HCT116 (cell line): ENCODE results near the gene SARNP. TPM values are rescaled to one million over a fixed set of nuclear protein-coding genes. Genes with fewer than 3 reads are reported as not detected.

Experiments
- ATAC-seq: fragments of 200-7000 bp; cut with Tn5 transposase; 2 replicates; pipeline ENCODE4 v1.9.1; 2020; ENCODE audit warnings: mild to moderate bottlenecking, moderate library complexity
- BruUV-seq: library from RNA; stranded (reverse); fragments of 400-500 nt; replicated peaks from 2 replicates; lab custom pipeline; 2021; lab: Mats Ljungman, UMichigan
- CTCF ChIA-PET: fragments of 300-600 bp; sonication (Branson Sonifier 250); formaldehyde crosslinking; loops from one replicate; lab custom pipeline; 2021; ENCODE audit warnings: antibody characterized with exemption; lab: Charles Lee
- POLR2A ChIA-PET: fragments of 300-600, 350-600 bp; sonication (Branson Sonifier 250); formaldehyde crosslinking; loops from one replicate; lab custom pipeline; 2021; ENCODE audit warnings: antibody characterized with exemption; lab: Charles Lee
- RAD21 ChIA-PET, 2 experiments: fragments of 300-600 bp; sonication (Branson Sonifier 250); formaldehyde crosslinking; loops; one replicate each; lab custom pipeline; 2023; ENCODE audit warnings: low total read pairs in 2 of 2; ENCODE audit not compliant: uncharacterized antibody in 2 of 2, unreplicated experiment in 2 of 2, low non-redundant PET in 1 of 2; lab: Charles Lee
- DNase-seq: peaks from one replicate; pipeline ENCODE4 v3.0.0-alpha.2; 2010; ENCODE audit warnings: low read depth, low spot score
- H2AFZ ChIP-seq: fragments of 200-600 bp; shearing (Covaris generic), sonication (generic); 2 replicates; pipeline ENCODE4 v1.6.1; 2017; ENCODE audit warnings: low read depth, mixed run types, mixed read lengths, antibody characterized with exemption, low read length; ENCODE audit not compliant: poor library complexity, severe bottlenecking
- H3K27ac ChIP-seq: 2 replicates; pipeline ENCODE4 v1.5.1; 2012; ENCODE audit warnings: low read depth, low read length
- H3K27me3 ChIP-seq: fragments of 200-600 bp; sonication (generic); 2 replicates; pipeline ENCODE4 v1.6.1; 2016; ENCODE audit warnings: mixed run types, low read length, mixed read lengths; ENCODE audit not compliant: insufficient read depth
- H3K36me3 ChIP-seq, 2 experiments: fragments of 200-500 bp in 1 of 2; fragments of 200-600 bp in 1 of 2; sonication (Bioruptor generic) in 1 of 2; sonication (generic) in 1 of 2; 2 replicates each; pipeline versions ENCODE4 v1.5.1 to v1.6.1; 2014 to 2016; ENCODE audit warnings: low read length in 2 of 2, inconsistent platforms in 1 of 2, mixed read lengths in 1 of 2, mixed run types in 1 of 2; ENCODE audit not compliant: insufficient read depth in 2 of 2, control insufficient read depth in 1 of 2
- H3K4me1 ChIP-seq, 2 experiments: fragments of 200-600 bp in 1 of 2; sonication (generic) in 1 of 2; 2 replicates each; pipeline versions ENCODE4 v1.5.1 to v1.6.1; 2012 to 2017; ENCODE audit warnings: low read length in 2 of 2, inconsistent platforms in 1 of 2, mild to moderate bottlenecking in 1 of 2, mixed read lengths in 1 of 2, mixed run types in 1 of 2, moderate library complexity in 1 of 2; ENCODE audit not compliant: insufficient read depth in 2 of 2, control insufficient read depth in 1 of 2
- H3K4me2 ChIP-seq: fragments of 200-600 bp; sonication (generic); 2 replicates; pipeline ENCODE4 v1.6.1; 2017; ENCODE audit warnings: mixed run types, low read length, mixed read lengths
- H3K4me3 ChIP-seq, 2 experiments: fragments of 200-600 bp in 1 of 2; sonication (generic) in 1 of 2; replicated peaks in 1 of 2; 2 replicates each; pipeline ENCODE4 v1.5.1; 2011 to 2016; ENCODE audit warnings: low read length in 2 of 2, control low read depth in 1 of 2, low read depth in 1 of 2, mild to moderate bottlenecking in 1 of 2, mixed read lengths in 1 of 2, mixed run types in 1 of 2
- H3K79me2 ChIP-seq: fragments of 200-600 bp; sonication (generic); 2 replicates; pipeline ENCODE4 v1.6.1; 2017; ENCODE audit warnings: mild to moderate bottlenecking, mixed run types, low read length, moderate library complexity, mixed read lengths; ENCODE audit not compliant: insufficient read depth
- H3K9ac ChIP-seq: fragments of 200-600 bp; sonication (generic); 2 replicates; pipeline ENCODE4 v1.6.1; 2016; ENCODE audit warnings: low read length, mixed read lengths
- H3K9me2 ChIP-seq: fragments of 200-600 bp; sonication (generic), shearing (Covaris generic); 2 replicates; pipeline ENCODE4 v1.6.1; 2017; ENCODE audit warnings: mixed run types, mild to moderate bottlenecking, moderate library complexity; ENCODE audit not compliant: insufficient read depth
- H3K9me3 ChIP-seq, 2 experiments: fragments of 200-500 bp in 1 of 2; fragments of 200-600 bp in 1 of 2; sonication (Bioruptor generic) in 1 of 2; sonication (generic) in 1 of 2; 2 replicates each; pipeline ENCODE4 v1.6.1; 2014 to 2017; ENCODE audit warnings: low read length in 2 of 2, mixed read lengths in 2 of 2, inconsistent platforms in 1 of 2, low read depth in 1 of 2, mild to moderate bottlenecking in 1 of 2, mixed run types in 1 of 2, moderate library complexity in 1 of 2; ENCODE audit not compliant: control insufficient read depth in 1 of 2, insufficient read depth in 1 of 2
- H4K20me1 ChIP-seq: fragments of 200-600 bp; sonication (generic), shearing (Covaris generic); 2 replicates; pipeline ENCODE4 v1.6.1; 2017; ENCODE audit warnings: mixed run types, mild to moderate bottlenecking, moderate library complexity; ENCODE audit not compliant: insufficient read depth
- CEBPB ChIP-seq: IDR thresholded peaks from 2 replicates; pipeline ENCODE4 v1.6.1; 2012; ENCODE audit warnings: low read depth
- ELF1 ChIP-seq: IDR thresholded peaks from 2 replicates; pipeline ENCODE4 v1.6.1; 2012; ENCODE audit warnings: low read depth, borderline replicate concordance
- EZH2 ChIP-seq: fragments of 200-600 bp; sonication (generic); IDR thresholded peaks from 2 replicates; pipeline ENCODE4 v1.6.1; 2017; ENCODE audit warnings: antibody characterized with exemption, mixed run types
- EZH2phosphoT487 ChIP-seq: fragments of 200-600 bp; IDR thresholded peaks from 2 replicates; pipeline ENCODE4 v1.6.1; 2018; ENCODE audit warnings: antibody characterized with exemption, borderline replicate concordance
- FOSL1 ChIP-seq: IDR thresholded peaks from 2 replicates; pipeline ENCODE4 v1.6.1; 2012; ENCODE audit warnings: low read depth
- POLR2A ChIP-seq: IDR thresholded peaks from 2 replicates; pipeline ENCODE4 v1.7.0; 2011; ENCODE audit warnings: borderline replicate concordance; ENCODE audit not compliant: insufficient read depth, insufficient read length; ENCODE audit errors: extremely low read depth
- RAD21 ChIP-seq: IDR thresholded peaks from 2 replicates; pipeline ENCODE4 v1.6.1; 2012; ENCODE audit warnings: low read depth, mild to moderate bottlenecking
- SIN3A ChIP-seq: IDR thresholded peaks from 2 replicates; pipeline ENCODE4 v1.6.1; 2012; ENCODE audit warnings: low read depth
- SP1 ChIP-seq: IDR thresholded peaks from 2 replicates; pipeline ENCODE4 v1.6.1; 2012; ENCODE audit warnings: low read depth
- TCF7L2 ChIP-seq: IDR thresholded peaks from 2 replicates; pipeline ENCODE4 v1.7.0; 2011; ENCODE audit warnings: borderline replicate concordance, inconsistent platforms; ENCODE audit not compliant: insufficient read depth, insufficient read length; ENCODE audit errors: extremely low read depth
- YY1 ChIP-seq: IDR thresholded peaks from 2 replicates; pipeline ENCODE4 v1.6.1; 2011; ENCODE audit warnings: low read length, low read depth, moderate library complexity, mild to moderate bottlenecking; ENCODE audit not compliant: insufficient replicate concordance; ENCODE audit errors: extremely low read depth
- ZFX ChIP-seq: fragments of 450-650 bp; IDR thresholded peaks from 2 replicates; pipeline ENCODE4 v1.6.1; 2017
- ZNF274 ChIP-seq: fragments of 200-500 bp; sonication (Bioruptor generic); IDR thresholded peaks from 2 replicates; pipeline ENCODE4 v1.6.1; 2014; ENCODE audit warnings: mild to moderate bottlenecking, low read depth, low read length, inconsistent platforms
- intact Hi-C: fragments of 100-400 bp; cut with micrococcal nuclease; formaldehyde crosslinking; loops from 2 replicates; pipeline ENCODE4 v1.10.0; 2022
- total RNA-seq: library from RNA; stranded (reverse); gene quantifications from one replicate; pipeline ENCODE4 v1.2.1, GENCODE V29; 2021; ENCODE audit not compliant: unreplicated experiment
- TF ChIP-seq, protein P1 (sequence below), 3 experiments: fragments of 200-600 bp in 1 of 3; sonication (generic) in 1 of 3; IDR thresholded peaks in 2 of 3; conservative IDR thresholded peaks in 1 of 3; 2 replicates each; pipeline ENCODE4 v1.5.1; 2012 to 2017; ENCODE audit warnings: low read depth in 2 of 3, low read length in 2 of 3, antibody characterized with exemption in 1 of 3, borderline replicate concordance in 1 of 3, control low read depth in 1 of 3, mild to moderate bottlenecking in 1 of 3, mixed read lengths in 1 of 3, mixed run types in 1 of 3, moderate library complexity in 1 of 3; ENCODE audit not compliant: insufficient read depth in 1 of 3
- TF ChIP-seq, protein P2 (sequence below): IDR thresholded peaks from 2 replicates; pipeline ENCODE4 v1.6.1; 2012
- TF ChIP-seq, protein P3 (sequence below): IDR thresholded peaks from 2 replicates; pipeline ENCODE4 v1.6.1; 2012
- TF ChIP-seq, protein P4 (sequence below): IDR thresholded peaks from 2 replicates; pipeline ENCODE4 v1.6.1; 2012; ENCODE audit warnings: low read depth
- TF ChIP-seq, protein P5 (sequence below): IDR thresholded peaks from 2 replicates; pipeline ENCODE4 v1.6.1; 2011; ENCODE audit warnings: mild to moderate bottlenecking, low read length, moderate library complexity; ENCODE audit not compliant: insufficient replicate concordance; ENCODE audit errors: extremely low read depth

Gene SARNP
- total RNA-seq, 1 experiment from 2014 or later = 82.4 TPM

DNA sequence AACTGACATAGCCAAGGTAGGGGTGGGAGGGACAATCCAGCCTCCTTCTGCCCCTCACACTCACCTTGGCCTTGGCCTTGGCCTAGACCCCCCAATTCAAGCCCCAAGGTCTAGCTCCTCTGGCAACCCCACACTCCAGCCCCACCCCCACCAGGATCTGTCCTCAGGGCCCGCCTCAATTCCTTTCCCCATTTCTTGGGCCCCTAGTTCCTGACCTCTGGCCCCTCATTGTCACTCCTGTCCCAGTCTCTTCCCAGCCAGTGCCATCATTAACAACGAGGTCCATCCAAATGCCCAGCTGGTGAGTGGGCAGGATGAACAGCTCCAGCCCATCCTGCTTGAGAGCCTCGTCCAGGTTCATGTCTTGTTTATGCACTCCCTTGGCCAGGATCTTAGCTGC, 81.4 kb downstream of the SARNP start:
- CTCF ChIA-PET = interaction anchor here (1.2 to 3.6 kb wide), 3 partner anchors 11 to 36 kb away, joined by 3 to 49 read pairs (median 3); no protein-coding TSS in a partner anchor
- Histone ChIP-seq H3K36me3 (no peaks in the 10 kb centered on the region), H3K4me3 (no peak overlapping the region), H4K20me1 (no peaks in the 10 kb centered on the region), H2AFZ (no peak overlapping the region), H3K27me3 (no peaks in the 10 kb centered on the region), H3K4me1 (peaks cover 12 to 42% of the 10 kb centered on the region in 2 experiments), H3K27ac (no peak overlapping the region), H3K9me3 (no peaks in the 10 kb centered on the region), H3K4me2 (no peak overlapping the region), H3K9ac (no peak overlapping the region), H3K9me2 (no peaks in the 10 kb centered on the region), H3K79me2 (no peaks in the 10 kb centered on the region)
- ATAC-seq = no peak
- TF ChIP-seq, protein P1, sequence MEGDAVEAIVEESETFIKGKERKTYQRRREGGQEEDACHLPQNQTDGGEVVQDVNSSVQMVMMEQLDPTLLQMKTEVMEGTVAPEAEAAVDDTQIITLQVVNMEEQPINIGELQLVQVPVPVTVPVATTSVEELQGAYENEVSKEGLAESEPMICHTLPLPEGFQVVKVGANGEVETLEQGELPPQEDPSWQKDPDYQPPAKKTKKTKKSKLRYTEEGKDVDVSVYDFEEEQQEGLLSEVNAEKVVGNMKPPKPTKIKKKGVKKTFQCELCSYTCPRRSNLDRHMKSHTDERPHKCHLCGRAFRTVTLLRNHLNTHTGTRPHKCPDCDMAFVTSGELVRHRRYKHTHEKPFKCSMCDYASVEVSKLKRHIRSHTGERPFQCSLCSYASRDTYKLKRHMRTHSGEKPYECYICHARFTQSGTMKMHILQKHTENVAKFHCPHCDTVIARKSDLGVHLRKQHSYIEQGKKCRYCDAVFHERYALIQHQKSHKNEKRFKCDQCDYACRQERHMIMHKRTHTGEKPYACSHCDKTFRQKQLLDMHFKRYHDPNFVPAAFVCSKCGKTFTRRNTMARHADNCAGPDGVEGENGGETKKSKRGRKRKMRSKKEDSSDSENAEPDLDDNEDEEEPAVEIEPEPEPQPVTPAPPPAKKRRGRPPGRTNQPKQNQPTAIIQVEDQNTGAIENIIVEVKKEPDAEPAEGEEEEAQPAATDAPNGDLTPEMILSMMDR (IDR thresholded peaks at IDR 0.05 in 2 of 3, conservative IDR thresholded peaks at IDR 0.05 in 1 of 3; ENCODE audit: borderline replicate concordance in 1 of 3, insufficient read depth in 1 of 3, low read depth in 2 of 3, low read length in 2 of 3) = no peak
- no peak for TF ChIP-seq YY1
- TF ChIP-seq RAD21 = no peak
- no peak for TF ChIP-seq EZH2phosphoT487
- TF ChIP-seq CEBPB = no peak
- TF ChIP-seq EZH2 = no peak
- TF ChIP-seq, protein P2, sequence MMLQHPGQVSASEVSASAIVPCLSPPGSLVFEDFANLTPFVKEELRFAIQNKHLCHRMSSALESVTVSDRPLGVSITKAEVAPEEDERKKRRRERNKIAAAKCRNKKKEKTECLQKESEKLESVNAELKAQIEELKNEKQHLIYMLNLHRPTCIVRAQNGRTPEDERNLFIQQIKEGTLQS = no peak
- TF ChIP-seq, protein P3, sequence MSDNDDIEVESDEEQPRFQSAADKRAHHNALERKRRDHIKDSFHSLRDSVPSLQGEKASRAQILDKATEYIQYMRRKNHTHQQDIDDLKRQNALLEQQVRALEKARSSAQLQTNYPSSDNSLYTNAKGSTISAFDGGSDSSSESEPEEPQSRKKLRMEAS = no peak
- TF ChIP-seq SIN3A = no peak
- no peak for TF ChIP-seq POLR2A
- no peak for TF ChIP-seq ZNF274
- TF ChIP-seq SP1 = no peak
- TF ChIP-seq FOSL1 = no peak
- no peak for TF ChIP-seq TCF7L2
- TF ChIP-seq, protein P4, sequence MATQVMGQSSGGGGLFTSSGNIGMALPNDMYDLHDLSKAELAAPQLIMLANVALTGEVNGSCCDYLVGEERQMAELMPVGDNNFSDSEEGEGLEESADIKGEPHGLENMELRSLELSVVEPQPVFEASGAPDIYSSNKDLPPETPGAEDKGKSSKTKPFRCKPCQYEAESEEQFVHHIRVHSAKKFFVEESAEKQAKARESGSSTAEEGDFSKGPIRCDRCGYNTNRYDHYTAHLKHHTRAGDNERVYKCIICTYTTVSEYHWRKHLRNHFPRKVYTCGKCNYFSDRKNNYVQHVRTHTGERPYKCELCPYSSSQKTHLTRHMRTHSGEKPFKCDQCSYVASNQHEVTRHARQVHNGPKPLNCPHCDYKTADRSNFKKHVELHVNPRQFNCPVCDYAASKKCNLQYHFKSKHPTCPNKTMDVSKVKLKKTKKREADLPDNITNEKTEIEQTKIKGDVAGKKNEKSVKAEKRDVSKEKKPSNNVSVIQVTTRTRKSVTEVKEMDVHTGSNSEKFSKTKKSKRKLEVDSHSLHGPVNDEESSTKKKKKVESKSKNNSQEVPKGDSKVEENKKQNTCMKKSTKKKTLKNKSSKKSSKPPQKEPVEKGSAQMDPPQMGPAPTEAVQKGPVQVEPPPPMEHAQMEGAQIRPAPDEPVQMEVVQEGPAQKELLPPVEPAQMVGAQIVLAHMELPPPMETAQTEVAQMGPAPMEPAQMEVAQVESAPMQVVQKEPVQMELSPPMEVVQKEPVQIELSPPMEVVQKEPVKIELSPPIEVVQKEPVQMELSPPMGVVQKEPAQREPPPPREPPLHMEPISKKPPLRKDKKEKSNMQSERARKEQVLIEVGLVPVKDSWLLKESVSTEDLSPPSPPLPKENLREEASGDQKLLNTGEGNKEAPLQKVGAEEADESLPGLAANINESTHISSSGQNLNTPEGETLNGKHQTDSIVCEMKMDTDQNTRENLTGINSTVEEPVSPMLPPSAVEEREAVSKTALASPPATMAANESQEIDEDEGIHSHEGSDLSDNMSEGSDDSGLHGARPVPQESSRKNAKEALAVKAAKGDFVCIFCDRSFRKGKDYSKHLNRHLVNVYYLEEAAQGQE = no peak
- TF ChIP-seq, protein P5, sequence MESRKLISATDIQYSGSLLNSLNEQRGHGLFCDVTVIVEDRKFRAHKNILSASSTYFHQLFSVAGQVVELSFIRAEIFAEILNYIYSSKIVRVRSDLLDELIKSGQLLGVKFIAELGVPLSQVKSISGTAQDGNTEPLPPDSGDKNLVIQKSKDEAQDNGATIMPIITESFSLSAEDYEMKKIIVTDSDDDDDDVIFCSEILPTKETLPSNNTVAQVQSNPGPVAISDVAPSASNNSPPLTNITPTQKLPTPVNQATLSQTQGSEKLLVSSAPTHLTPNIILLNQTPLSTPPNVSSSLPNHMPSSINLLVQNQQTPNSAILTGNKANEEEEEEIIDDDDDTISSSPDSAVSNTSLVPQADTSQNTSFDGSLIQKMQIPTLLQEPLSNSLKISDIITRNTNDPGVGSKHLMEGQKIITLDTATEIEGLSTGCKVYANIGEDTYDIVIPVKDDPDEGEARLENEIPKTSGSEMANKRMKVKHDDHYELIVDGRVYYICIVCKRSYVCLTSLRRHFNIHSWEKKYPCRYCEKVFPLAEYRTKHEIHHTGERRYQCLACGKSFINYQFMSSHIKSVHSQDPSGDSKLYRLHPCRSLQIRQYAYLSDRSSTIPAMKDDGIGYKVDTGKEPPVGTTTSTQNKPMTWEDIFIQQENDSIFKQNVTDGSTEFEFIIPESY = no peak
- no peak for TF ChIP-seq ZFX
- TF ChIP-seq ELF1 = no peak
- no TSS peak for BruUV-seq
- POLR2A ChIA-PET = interaction anchor here (1.0 kb wide), 1 partner anchor 455 kb away, joined by 4 read pairs; no protein-coding TSS in a partner anchor
- DNase-seq = no peak
- intact Hi-C loops = loop anchor here (5.0 to 10.0 kb wide), 2 partner anchors 291 to 379 kb away; partner anchors contain the start of genes RPL41 and ZC3H10
- RAD21 ChIA-PET = interaction anchor here in 1 of 2 experiments (0.7 kb wide), 1 partner anchor 13 kb away, joined by 3 read pairs; no protein-coding TSS in a partner anchor
